GM19025 (cell line): ENCODE measurements around the gene SOBP.
"Not testable (repeated sequence)": the region's sequence is repeated elsewhere in the genome, so short reads cannot be mapped to it uniquely, and the experiment has no call there.

Source experiments
- ATAC-seq: cut with Tn5 transposase; IDR thresholded peaks from one replicate; pipeline ENCODE4 v1.9.1; 2021; ENCODE audit warnings: mild to moderate bottlenecking, low read depth, moderate library complexity; ENCODE audit not compliant: unreplicated experiment

The SOBP gene

GRCh38 chr6:107489636-107490565, at the start of gene SOBP:
TSS of gene SOBP (plus strand) at chr6:107490117. CDS start at chr6:107490617, 500 bp downstream.
- ATAC-seq: peak; percentile 48

GRCh38 chr6:107440936-107441335, 49.0 kb upstream of the SOBP start:
- ATAC-seq: no peak

- ATAC-seq: no peak
Observed at GRCh38 chr6:107441682-107442081, 48.2 kb upstream of the SOBP start.

- no peak for ATAC-seq
Observed at GRCh38 chr6:107442938-107443607, 46.8 kb upstream of the SOBP start.

GRCh38 chr6:107443608-107444267, 46.2 kb upstream of the SOBP start:
- ATAC-seq: no peak

GRCh38 chr6:107444277-107444676, 45.6 kb upstream of the SOBP start:
- ATAC-seq: no peak

- no peak for ATAC-seq
Observed at GRCh38 chr6:107447663-107448216, 42.2 kb upstream of the SOBP start.

GRCh38 chr6:107448776-107449175, 41.1 kb upstream of the SOBP start:
- no peak for ATAC-seq

GRCh38 chr6:107458672-107459282, 31.1 kb upstream of the SOBP start:
- ATAC-seq: peak; percentile 16

GRCh38 chr6:107459283-107460082, 30.4 kb upstream of the SOBP start, which contains the start of gene PDSS2:
TSS of gene PDSS2 (minus strand) at chr6:107459564. CDS start at chr6:107459285, 279 bp downstream.
- peak; percentile 93 for ATAC-seq

- no peak for ATAC-seq
Observed at GRCh38 chr6:107460083-107460631, 29.8 kb upstream of the SOBP start.

- ATAC-seq: no peak
Observed at GRCh38 chr6:107466062-107466461, 23.9 kb upstream of the SOBP start.

- no peak for ATAC-seq
Observed at GRCh38 chr6:107470364-107470763, 19.6 kb upstream of the SOBP start.

GRCh38 chr6:107473660-107474059, 16.3 kb upstream of the SOBP start:
- no peak for ATAC-seq

- not testable (repeated sequence) for ATAC-seq
Observed at GRCh38 chr6:107475360-107475759, 14.6 kb upstream of the SOBP start.

- not testable (repeated sequence) for ATAC-seq
Observed at GRCh38 chr6:107475826-107476225, 14.1 kb upstream of the SOBP start.

GRCh38 chr6:107479089-107479690, 10.7 kb upstream of the SOBP start:
- ATAC-seq: no peak

- no peak for ATAC-seq
Observed at GRCh38 chr6:107485157-107485556, 4.8 kb upstream of the SOBP start.
